ENCODE results near the gene PRKG1.
"Not testable (repeated sequence)": the region's sequence is repeated elsewhere in the genome, so short reads cannot be mapped to it uniquely, and the experiment has no call there.

PRKG1 gene

DNA sequence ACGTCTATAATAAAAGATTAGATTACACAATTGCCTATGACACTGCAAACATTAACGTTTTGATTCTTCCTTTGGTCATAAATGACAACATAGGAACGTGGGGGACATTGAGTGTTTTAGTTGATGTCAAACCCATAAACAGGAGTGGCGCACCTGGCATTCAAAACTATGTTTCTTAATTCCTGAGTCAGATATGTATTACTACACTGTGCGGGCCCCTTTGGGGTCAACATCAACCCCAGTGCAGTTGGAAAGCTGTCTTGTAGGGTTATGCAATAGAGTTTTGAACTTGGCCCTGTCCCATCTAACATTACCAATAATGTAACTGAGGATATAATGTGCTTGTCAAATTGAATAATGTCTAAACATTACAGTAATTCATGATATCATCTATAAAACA lies 468.6 kb downstream of the PRKG1 start:
- DNase-seq: no peak

DNA sequence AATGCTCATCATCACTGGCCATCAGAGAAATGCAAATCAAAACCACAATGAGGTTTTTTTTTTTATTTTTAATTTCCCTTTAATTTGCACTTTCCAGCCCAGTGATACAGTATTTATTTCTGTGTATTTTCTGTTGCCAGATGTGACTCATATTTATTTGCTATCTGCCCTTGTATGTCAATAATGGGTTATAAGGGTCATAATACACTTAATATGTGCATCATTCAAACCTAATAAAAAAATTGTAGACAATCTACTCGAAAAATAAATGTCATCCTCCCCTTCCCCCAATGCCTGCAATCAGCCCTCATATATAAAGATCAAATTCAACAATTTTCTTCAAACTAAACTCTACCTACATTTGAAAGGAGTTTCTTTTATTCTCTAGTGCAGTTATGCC lies 470.6 kb downstream of the PRKG1 start:
- DNase-seq: no peak

DNA sequence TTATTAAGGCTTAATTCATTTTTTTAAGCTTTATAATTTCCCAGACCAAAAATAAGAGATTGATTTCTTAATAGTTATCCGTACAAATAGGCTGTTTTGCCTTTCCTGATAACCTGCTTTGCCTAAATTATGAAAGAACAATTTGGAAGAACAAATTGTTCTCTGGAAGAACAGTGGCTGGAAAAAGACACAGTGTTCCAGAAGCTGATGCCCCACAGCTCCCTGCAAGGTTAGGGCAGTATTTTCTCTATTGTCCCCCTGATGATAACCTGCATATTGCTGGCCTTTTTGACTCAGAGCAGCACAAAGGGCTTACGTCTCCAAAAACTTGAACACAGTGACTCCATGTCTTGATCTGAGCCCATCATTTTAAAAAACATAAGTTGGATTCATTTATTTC lies 473.7 kb downstream of the PRKG1 start:
- no peak for DNase-seq

DNA sequence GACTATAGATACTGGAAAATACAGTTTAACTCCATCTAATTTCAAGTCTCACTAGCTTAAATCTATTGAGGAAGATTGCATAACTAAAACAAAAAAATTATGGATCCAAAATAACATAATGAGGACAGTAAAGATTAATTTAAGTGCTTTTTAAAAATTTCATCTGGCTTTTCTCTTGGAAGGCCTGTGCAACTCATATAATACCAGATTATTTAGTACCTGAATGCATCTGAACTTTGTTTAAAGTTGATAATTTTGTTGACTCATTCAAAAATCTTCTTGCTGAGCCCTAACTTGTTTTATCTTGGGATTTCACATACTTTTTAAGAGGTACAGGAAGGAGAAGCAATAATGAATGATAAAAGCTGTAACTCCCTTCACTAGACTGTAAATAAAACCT lies 478.6 kb downstream of the PRKG1 start:
- DNase-seq: no peak

DNA sequence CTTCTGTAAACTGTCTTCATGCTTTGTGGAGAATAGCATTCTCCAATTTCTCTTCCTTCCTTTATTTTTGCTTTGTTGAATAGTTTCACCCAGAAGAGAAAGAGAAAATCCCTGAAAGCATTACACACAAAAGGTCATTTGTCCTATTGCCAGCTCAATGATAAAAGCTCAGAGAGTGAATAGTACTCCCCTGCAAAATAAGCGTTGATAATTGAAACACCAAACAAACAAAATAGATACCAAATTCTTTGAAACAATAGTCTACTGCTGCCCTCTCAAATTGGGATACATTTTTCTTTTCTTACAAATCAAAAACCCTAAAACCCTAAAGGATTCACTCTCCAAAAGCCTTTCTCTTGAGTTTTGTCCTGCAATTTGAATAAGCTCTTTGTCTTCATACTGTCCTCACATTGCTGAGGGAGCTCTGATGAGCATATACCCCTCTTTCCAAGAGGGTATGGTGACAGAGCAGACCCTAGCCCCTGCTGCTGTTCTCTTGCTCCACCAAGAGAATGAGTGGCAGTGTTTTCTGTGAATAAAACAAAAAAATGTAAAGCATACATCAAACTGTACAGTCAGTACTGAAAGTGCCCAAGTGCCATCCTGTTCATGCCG lies 490.7 kb downstream of the PRKG1 start:
- no peak for DNase-seq

DNA sequence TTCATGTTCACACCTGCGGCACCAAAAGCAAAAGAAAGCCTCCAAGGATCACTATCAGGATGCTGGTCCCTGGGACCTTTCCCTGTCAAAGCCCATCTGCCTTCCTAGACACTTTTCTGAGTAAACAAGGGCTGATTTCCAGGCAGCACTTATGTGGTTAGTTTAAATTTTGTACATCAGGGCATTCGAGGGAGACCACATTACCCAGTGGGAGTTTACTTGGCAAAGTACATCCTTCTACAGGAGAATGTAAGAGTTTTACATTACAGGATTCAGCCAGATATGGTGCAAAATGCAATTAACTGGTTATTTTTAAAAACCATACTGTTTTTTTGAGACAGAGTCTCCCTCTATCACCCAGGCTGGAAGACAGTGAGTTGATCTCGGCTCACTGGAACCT lies 493.0 kb downstream of the PRKG1 start:
- DNase-seq: no peak

DNA sequence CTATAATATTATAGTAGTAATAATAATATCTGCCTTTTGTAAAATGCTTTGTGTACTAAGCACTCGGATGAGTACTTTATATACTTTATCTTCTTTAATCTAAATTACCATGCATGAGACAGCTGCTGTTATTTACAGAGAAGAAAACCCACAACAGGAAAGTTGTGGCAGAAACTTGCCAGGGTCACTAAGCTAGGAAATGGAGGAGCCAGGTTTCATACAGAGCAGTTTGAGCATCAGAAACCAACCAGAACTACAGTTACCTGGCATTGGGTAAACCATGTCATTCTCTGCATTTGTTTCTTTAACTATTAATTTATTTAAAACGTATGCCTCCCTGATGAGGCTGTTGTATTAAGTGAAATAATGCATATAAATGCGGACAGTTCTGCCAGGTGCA lies 495.2 kb downstream of the PRKG1 start:
- DNase-seq: no peak

DNA sequence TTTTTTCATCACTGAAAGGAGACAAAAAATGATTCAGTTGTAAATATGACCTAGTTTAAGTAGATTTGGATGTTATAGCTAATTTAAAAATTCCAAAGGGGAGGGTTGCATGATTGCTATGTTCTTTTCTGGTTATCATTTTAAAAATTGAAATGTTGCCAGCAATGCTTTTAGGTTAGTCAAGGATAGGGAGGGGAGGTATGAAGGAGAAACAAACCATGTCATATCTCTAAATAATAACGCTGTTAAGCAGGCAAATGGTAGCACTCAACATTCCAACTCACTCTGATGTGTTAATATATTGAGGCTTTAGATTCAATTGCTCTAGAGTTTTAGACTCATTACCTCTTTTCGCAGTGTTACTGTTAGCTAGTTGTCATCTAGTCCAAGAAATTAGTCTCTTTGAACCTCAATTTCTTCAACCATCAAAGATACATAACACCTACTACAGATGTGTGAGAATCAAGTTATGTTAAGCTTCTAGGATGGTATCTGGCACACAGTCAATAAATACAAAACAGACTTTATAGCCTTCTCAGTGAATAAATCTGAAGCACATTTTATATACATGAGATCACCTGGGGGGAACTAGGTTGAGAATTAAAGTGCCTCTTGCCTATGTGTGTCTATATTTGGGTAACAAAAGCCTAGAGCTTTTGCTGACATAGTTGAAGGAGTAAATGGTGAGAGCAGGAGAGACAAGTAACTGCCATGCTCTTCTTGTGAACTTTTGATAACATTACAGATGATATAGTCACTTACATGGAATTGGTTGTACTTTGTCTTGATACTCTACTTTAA lies 500.2 kb downstream of the PRKG1 start:
- DNase-seq: no peak

DNA sequence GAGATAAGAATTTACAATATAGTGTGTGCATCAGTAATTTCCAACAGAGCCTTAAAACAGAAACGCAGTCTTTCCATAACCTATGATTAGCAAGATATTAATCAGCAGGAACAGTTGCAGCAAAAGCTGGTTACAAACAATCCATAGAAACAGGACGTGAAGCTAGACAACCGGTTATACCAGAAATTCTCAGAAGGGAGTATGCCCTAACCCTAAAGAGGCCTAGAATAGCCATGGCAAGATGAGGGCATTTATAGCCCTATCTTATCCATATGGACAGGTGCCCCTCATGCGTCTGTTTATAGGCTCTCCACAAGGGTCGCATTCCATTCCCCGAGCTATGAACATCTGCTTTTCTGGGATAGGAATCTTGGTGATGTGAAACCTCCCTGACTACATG lies 506.9 kb downstream of the PRKG1 start:
- not testable (repeated sequence) for DNase-seq

DNA sequence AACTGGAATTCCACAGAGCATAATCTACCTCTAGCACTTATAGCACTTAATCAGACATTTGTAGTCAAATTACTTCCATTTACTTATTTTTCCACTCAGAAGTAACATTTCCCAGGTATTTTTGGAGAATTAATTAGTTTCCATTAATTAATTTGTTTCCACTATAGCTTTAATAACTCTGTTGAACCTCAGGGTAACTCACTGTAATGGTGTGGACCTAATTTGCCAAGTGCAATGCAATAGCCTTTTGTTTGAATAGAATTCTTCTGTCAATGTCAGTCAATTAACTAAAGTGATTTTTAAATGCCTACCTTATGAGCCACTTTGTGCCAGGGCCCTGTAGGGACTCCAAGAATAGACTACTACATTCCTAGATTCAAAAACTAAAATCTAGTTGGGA lies 509.7 kb downstream of the PRKG1 start:
- no peak for DNase-seq

DNA sequence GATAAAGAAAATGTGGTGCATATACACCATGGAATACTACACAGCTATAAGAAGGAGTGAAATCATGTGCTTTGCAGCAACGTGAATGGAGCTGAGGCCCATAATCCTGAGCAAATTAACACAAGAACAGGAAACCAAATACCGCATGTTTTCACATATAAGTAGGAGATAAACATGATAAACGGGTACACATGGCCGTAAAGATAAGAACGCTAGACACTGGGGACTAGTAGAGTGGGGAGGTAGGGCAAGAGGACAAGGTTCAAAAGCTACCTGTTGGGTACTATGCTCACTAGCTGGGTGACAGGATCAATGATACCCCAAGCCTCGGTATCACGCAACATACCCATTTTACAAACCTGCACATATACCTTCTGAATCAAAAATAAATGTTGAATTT lies 511.5 kb downstream of the PRKG1 start:
- DNase-seq: no peak

DNA sequence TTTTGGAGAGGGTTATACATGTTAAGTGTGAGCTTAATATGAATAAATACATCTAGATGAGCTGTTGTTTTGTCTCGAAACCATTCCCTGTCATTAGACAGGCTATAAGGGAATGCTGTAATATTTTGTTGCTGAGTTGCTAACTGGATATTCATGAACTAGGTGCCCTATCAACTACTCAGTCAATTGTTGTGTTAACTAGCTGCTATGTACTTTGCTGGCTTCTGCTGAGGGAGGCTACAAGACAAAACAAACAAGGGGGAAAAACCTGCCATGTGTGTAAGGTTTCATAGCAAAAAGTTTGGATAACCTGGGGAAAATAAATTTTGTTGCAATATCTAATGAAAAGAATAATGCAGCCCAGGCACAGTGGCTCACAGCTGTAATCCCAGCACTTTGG lies 514.7 kb downstream of the PRKG1 start:
- no peak for DNase-seq

DNA sequence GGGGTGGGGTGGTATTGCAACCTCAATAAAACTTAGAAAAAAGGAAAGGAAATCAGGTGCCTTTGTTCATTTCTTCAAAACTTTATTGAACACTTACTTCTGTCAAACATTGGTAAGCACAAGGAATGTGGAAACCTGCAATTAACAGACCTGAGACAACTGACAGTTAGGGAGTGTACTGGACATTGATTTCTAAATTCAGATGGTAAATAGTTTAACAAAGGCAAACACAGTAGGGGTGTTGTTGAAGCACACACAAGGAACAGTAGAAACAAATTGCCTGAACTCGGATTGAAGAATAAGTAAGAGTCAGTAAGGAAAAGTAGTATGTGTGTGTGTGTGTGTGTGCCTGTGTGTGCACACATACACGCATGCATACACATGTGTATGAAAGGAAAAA lies 516.5 kb downstream of the PRKG1 start:
- DNase-seq: no peak

DNA sequence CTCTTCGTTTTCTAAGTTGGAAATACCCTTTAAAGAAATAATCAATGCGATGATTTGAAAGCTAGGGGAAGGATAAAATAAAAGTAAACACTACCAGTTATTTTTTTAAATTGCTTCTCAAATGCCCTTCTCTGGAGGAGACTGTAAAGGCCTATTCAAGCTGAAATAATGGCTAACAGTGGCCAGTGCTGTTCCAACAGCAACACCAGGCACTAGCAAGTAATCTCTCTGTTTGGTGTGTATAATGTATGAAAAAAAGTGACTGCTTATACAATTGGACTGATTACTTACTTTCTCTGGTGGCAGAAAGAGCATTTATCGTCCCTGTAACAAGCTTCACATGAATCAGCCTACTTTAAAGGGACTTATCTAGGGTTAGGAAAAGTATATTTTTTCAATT lies 522.4 kb downstream of the PRKG1 start:
- no peak for DNase-seq

DNA sequence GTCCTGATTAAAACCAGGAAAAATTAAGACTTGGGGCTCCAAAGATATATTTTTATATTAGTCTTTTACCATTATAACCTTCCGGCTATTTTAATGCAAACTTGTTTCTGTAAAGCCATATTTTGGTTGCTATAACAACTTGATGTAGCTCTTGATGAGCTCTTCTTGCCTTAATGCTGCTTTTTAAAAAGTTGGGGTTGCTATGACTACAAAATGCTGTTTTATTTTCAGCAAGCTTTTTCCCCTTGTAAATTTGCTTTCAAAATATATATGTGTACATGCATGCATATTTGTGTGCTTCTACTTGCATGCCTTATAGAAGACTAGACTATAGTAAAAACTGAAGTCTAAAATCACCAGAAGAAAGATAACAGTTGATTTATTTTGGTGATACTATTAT lies 525.4 kb downstream of the PRKG1 start:
- no peak for DNase-seq

DNA sequence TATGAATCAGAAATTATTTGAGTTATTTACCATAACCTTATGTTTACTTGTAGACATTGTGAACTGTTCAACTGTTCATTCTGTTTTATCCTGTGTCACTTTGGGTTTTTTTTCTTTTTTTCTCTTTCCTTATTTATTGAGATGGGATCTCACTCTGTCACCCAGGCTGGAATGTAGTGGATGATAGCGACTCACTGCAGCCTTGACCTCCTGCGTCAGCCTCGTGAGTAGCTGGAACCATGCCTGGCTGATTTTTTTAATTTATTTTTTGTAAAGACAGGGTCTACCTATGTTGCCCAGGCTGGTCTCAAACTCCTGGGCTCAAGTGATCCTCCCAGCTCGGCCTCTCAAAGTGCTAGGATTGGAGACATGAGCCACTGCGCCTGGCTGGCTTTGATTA lies 528.0 kb downstream of the PRKG1 start:
- no peak for DNase-seq

DNA sequence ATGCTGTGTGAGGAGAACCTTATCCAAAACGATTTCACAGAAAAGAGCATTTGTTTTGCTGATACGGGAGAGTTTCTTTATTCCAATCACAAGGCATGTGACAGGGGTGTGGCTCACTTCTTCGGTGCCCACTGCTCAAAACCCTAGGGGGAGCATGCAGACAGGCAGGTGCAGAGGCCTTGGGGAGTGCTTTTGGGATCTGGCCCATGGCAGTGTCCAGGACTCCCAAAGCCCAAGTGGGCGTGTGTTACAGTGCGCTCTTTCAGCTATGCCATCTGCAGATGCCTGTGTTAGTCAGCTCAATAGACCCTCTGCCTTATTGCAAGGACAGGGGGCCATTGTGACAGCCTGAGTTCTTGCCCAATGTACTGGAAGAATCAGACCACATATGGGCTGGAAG lies 530.3 kb downstream of the PRKG1 start:
- no peak for DNase-seq

DNA sequence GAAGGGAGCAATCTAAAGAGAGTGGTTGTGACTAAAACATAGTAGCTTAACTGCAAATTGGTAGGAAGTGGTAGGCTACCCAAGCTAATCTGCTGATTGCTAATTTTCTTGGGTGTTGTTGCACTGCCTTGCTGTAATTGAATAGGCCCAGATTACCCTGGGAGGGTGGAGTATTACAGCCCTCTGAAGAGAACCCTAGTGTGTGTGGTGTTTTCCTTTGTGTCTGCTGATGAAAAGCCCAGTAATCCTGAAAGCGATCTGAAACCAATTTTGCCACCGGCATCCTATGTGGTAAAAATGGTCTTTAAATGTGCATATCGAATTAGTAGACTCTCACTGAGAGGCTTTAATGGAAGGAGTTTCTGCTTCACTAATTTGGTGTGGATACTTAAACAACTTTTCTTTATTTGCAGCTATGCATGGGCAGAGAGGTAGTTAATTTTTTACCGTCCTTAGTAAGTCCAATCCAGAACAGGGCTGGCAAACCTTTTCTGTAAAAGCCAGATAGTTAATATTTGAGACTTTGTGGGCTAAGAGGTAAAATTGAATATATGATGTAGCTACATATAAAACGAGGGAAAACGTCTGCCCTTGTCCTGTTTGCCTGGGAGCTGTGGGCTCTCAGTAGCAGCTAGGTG lies 532.7 kb downstream of the PRKG1 start:
- DNase-seq: no peak

DNA sequence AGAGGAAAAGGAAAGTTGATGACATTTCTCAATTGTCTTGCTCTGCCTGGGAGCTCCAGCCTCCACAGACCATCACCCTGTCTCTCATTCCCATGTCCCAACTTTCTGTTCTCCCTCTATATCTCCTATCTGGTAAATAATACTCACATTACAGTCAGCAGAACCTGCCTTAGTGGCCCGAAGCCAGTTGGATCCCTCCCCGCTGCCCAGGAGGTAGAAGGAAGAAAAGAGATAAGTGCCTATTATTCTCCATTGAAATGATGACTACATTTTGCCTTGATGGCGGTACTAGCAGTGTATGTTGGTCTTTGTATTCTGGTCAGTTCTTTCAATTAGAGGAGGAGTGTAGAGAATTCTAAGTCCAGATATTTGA lies 533.2 kb downstream of the PRKG1 start:
- no peak for DNase-seq

DNA sequence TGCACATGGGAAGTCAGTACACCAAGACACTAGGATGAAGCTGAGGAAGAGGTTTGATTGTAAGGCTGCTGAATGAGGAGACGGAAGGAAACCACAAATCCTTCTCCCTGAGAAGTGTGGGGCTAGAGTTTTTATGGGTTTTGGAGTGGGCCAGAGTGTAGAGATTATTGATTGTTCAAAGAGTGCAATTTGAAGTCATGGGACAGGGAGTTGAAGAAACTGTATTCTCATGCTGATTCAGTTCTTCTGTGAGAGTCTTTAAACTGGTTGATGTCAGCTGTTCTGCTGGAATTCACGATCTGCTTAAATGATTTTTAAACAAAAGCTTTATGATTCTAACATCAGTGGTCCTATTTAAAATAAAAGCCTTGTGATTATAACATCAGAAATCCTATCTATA lies 533.9 kb downstream of the PRKG1 start:
- DNase-seq: no peak

DNA sequence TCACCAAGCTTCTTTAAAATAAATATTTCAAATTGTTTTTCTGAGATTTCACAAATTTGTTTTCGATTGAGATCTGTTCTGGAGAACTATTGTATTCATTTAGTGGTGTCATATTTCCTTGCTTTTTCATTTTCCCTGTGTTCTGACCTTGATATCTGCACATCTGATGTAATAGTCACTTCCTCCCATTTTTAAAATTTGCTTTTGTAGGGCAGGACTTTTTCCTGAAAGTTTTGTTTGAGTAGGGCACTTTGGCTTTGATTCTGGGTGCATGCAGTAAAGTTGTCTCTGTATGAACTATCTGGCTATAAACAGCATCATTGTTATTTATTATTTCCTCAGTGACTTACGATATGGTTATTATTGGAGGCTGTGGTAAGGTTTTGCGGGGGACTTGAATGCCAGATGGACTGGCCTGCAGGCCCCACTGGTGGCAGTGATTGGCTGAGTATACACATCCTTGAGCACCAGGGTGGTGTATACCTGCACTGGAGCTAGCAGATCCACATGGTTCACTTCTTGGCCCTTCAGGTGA lies 541.5 kb downstream of the PRKG1 start:
- DNase-seq: no peak

DNA sequence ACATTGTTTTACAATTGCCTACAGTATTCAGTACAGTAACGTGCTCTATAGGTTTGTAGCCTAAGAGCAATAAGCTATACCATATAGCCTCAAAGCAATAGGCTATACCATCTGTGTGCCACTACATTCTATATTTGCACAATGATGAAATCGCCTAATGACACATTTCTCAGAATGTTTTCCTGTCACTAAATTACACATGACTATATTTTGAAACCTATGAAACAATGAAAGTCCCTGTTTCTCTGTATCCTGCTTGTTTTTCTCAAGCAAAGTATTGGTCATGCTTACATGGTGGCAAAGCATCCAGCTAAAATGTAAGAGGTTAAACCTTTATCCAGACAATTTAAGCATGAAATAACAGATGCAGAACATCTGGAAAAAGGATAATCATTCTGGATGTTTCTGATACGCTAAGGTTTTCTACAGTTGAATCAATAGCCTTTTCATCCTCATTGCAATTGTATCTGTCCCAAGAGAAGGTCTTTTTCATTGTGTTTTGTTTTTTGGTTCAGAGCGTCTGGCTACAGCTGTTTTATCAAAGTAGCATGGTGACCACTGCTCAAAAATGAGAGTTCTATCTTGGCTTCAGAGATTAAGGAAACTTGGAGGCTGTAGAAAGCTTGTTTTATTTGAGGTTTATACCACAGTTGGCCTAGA lies 543.4 kb downstream of the PRKG1 start:
- no peak for DNase-seq

DNA sequence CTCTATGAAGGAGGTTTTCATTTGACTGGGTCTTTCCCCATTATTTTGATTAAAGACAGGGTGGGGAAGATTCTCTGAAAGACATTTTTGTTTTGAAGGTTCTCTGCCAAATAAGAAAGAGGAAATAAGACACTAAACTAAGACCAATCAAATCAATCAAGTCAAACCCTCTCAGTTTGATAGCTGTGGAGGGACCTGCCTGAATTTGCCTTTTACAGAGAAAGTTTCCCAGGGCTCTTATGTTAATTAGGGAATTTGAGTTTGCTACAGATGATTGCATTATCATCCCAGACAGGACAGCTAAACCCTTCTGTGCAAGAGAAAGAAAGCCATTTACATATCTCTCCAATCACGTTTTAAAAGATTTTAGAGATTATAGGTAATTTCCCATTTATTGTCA lies 545.1 kb downstream of the PRKG1 start:
- no peak for DNase-seq

DNA sequence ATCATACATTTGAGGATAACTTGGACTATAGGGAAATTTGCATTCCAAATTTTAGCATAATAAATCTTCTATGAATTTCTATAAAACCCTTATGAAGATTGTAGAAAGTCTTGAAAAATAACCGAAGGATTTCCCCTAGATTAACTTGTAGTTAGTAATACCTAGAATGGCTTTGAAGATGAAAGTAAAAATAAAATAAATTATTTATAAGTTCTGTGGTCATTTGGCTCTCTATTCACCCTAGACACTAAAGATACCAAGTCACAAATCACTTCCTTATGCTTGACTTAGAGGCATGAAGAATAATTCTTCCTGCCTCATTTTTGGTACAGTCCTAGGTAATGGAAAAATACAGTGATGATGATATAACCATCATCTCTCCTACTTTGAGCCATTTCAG lies 545.8 kb downstream of the PRKG1 start:
- DNase-seq: no peak
